Activated effector memory CD4-positive, alpha-beta T cell treated with anti-CD3 and anti-CD28 coated beads, Interleukin-2, amount 50 U/mL, for 16 hours (primary cell): ENCODE results near the gene MUC6.

ENCODE experiments used
- DNase-seq: peaks from one replicate; pipeline ENCODE4 v3.0.0-alpha.2; 2020

Gene MUC6

GRCh38 chr11:1071571-1072115 lies 35.1 kb upstream of the MUC6 start:
- peak; percentile 58 for DNase-seq

- DNase-seq, result peak; percentile 55
Measured at GRCh38 chr11:1070594-1071462, 34.3 kb upstream of the MUC6 start.

GRCh38 chr11:1069740-1070139 lies 33.2 kb upstream of the MUC6 start:
- no peak for DNase-seq

GRCh38 chr11:1067812-1068496 lies 31.4 kb upstream of the MUC6 start:
- no peak for DNase-seq

GRCh38 chr11:1064167-1064566 lies 27.6 kb upstream of the MUC6 start:
- DNase-seq, result no peak

GRCh38 chr11:1062075-1062820 lies 25.7 kb upstream of the MUC6 start:
- no peak for DNase-seq

GRCh38 chr11:1060852-1061616 lies 24.5 kb upstream of the MUC6 start:
- DNase-seq, result no peak

- no peak for DNase-seq
Measured at GRCh38 chr11:1060410-1060809, 23.9 kb upstream of the MUC6 start.

GRCh38 chr11:1059759-1060158 lies 23.2 kb upstream of the MUC6 start:
- DNase-seq, result no peak

- DNase-seq, result no peak
Measured at GRCh38 chr11:1057806-1058205, 21.3 kb upstream of the MUC6 start.

GRCh38 chr11:1055990-1056771 lies 19.7 kb upstream of the MUC6 start:
- peak; percentile 53 for DNase-seq

- peak; percentile 53 for DNase-seq
Measured at GRCh38 chr11:1055109-1055703, 18.7 kb upstream of the MUC6 start.

GRCh38 chr11:1054143-1055108 lies 17.9 kb upstream of the MUC6 start:
- peak; percentile 53 for DNase-seq

- DNase-seq, result peak; percentile 38
Measured at GRCh38 chr11:1053121-1053901, 16.8 kb upstream of the MUC6 start.

GRCh38 chr11:1052133-1053011 lies 15.9 kb upstream of the MUC6 start:
- DNase-seq, result peak; percentile 62

- DNase-seq, result peak; percentile 57
Measured at GRCh38 chr11:1051356-1052132, 15.0 kb upstream of the MUC6 start.
